HUES64 (cell line): ENCODE data around the gene B3GNT7.

Source experiments
- H3K27ac ChIP-seq: 2 replicates; pipeline ENCODE4 v1.7.0; 2013; ENCODE audit warnings: low read depth, low read length, inconsistent platforms
- H3K27me3 ChIP-seq: 2 replicates; pipeline ENCODE4 v1.6.1; 2013; ENCODE audit warnings: mild to moderate bottlenecking, low read length; ENCODE audit not compliant: insufficient read depth
- H3K36me3 ChIP-seq: 2 replicates; pipeline ENCODE4 v1.6.1; 2013; ENCODE audit warnings: mild to moderate bottlenecking, low read length; ENCODE audit not compliant: insufficient read depth
- H3K4me1 ChIP-seq: 2 replicates; pipeline ENCODE4 v1.6.1; 2013; ENCODE audit warnings: mild to moderate bottlenecking, low read length, moderate library complexity; ENCODE audit not compliant: insufficient read depth
- H3K4me3 ChIP-seq: 2 replicates; pipeline ENCODE4 v1.5.1; 2013; ENCODE audit warnings: mild to moderate bottlenecking, low read length, moderate library complexity
- H3K9ac ChIP-seq: 2 replicates; pipeline ENCODE4 v1.6.1; 2013; ENCODE audit warnings: mild to moderate bottlenecking, low read depth, low read length
- H3K9me3 ChIP-seq: 2 replicates; pipeline ENCODE4 v1.6.1; 2013; ENCODE audit warnings: low read depth, low read length; ENCODE audit not compliant: insufficient read depth
- WGBS: fragments of 150-250, 120-280 bp; methylation state at CpG from one replicate; pipeline ENCODE4 v1.1.7; 2013; ENCODE audit warnings: missing lambda C conversion rate; 5-methylcytosine and 5-hydroxymethylcytosine counted together

The B3GNT7 gene

GRCh38 chr2:231431606-231432005, 36.1 kb downstream of the B3GNT7 start:
- no peak overlapping the region for H3K27ac ChIP-seq
- H3K4me1 ChIP-seq, result no peaks in the 10 kb centered on the region
- H3K36me3 ChIP-seq, result no peaks in the 10 kb centered on the region
- no peaks in the 10 kb centered on the region for H3K27me3 ChIP-seq
- H3K9ac ChIP-seq, result no peak overlapping the region
- peaks cover 12% of the 10 kb centered on the region; the same call in 1 of the 2 replicates for H3K9me3 ChIP-seq
- WGBS, result 93% methylated on average over 4 of the region's 4 CpGs
- H3K4me3 ChIP-seq, result no peak overlapping the region

- H3K27ac ChIP-seq, result no peak overlapping the region
- no peaks in the 10 kb centered on the region for H3K4me1 ChIP-seq
- 95% methylated on average over 8 of the region's 8 CpGs for WGBS
Measured at GRCh38 chr2:231433990-231434389, 38.5 kb downstream of the B3GNT7 start.

GRCh38 chr2:231436957-231437356, 41.4 kb downstream of the B3GNT7 start:
- Histone ChIP-seq H3K36me3 (no peaks in the 10 kb centered on the region), H3K4me3 (no peak overlapping the region), H3K27me3 (no peaks in the 10 kb centered on the region), H3K9ac (no peak overlapping the region), H3K4me1 (no peaks in the 10 kb centered on the region), H3K27ac (no peak overlapping the region), H3K9me3 (peaks cover 4% of the 10 kb centered on the region; the same call in 1 of the 2 replicates)
- WGBS, result 95% methylated on average over 13 of the region's 13 CpGs

More at GRCh38 chr2:231433990-231434389, 38.5 kb downstream of the B3GNT7 start:
- Histone ChIP-seq H3K9ac (no peak overlapping the region), H3K9me3 (peaks cover 12% of the 10 kb centered on the region; the same call in 1 of the 2 replicates), H3K27me3 (no peaks in the 10 kb centered on the region), H3K4me3 (no peak overlapping the region), H3K36me3 (no peaks in the 10 kb centered on the region)

- Histone ChIP-seq H3K27me3 (no peaks in the 10 kb centered on the region), H3K4me1 (0 out of 2 replicates have a peak, but pooled peaks cover 6% of the 10 kb centered on the region), H3K27ac (no peak overlapping the region), H3K36me3 (peaks cover 23% of the 10 kb centered on the region), H3K4me3 (no peak overlapping the region), H3K9ac (no peak overlapping the region), H3K9me3 (no peaks in the 10 kb centered on the region)
- WGBS, result 89% methylated on average over 4 of the region's 4 CpGs
Measured at GRCh38 chr2:231449503-231450054, 54.1 kb downstream of the B3GNT7 start.

GRCh38 chr2:231450548-231450989, 55.1 kb downstream of the B3GNT7 start:
- no peaks in the 10 kb centered on the region for H3K27me3 ChIP-seq
- no peak overlapping the region for H3K27ac ChIP-seq
- peaks cover 33% of the 10 kb centered on the region for H3K36me3 ChIP-seq
- H3K4me3 ChIP-seq, result no peak overlapping the region
- 93% methylated on average over 4 of the region's 4 CpGs for WGBS
- H3K4me1 ChIP-seq, result 0 out of 2 replicates have a peak, but pooled peaks cover 6% of the 10 kb centered on the region
- H3K9me3 ChIP-seq, result no peaks in the 10 kb centered on the region
- H3K9ac ChIP-seq, result no peak overlapping the region
